Gastrocnemius medialis (tissue), 4 donors: Measurements from ENCODE around the gene GNG11. TPM values are rescaled to one million over a fixed set of nuclear protein-coding genes. Genes with fewer than 3 reads are reported as not detected.
A peak's percentile ranks its signal among the peaks of the same experiment; 100 is the strongest.

Experiments used
- ATAC-seq, 2 donors: fragments of 150-250 bp; one replicate each; pipeline ENCODE4 v1.9.1; 2016
- DNase-seq, 2 donors: peaks; one replicate each; pipeline ENCODE4 v3.0.0-alpha.2; 2019
- H3K27ac ChIP-seq, 4 donors: fragments of 200-600 bp; sonication (generic); 1 replicate in 1 of 4; 2 replicates in 3 of 4; pipeline ENCODE4 v1.5.1; 2016 to 2018; ENCODE audit warnings: mild to moderate bottlenecking in 2 of 4, moderate library complexity in 1 of 4
- H3K27me3 ChIP-seq, 3 donors: fragments of 200-600 bp; sonication (generic) in 2 of 3; 1 replicate in 1 of 3; 2 replicates in 2 of 3; pipeline versions ENCODE4 v1.5.1 to v1.6.0; 2016 to 2019; ENCODE audit warnings: mild to moderate bottlenecking in 1 of 3, moderate library complexity in 1 of 3
- H3K36me3 ChIP-seq, 2 donors: fragments of 200-600 bp; sonication (generic) in 1 of 2; one replicate each; pipeline ENCODE4 v1.5.1; 2017 to 2018
- H3K4me1 ChIP-seq, 2 donors: fragments of 200-600 bp; sonication (generic) in 1 of 2; one replicate each; pipeline ENCODE4 v1.5.1; 2016 to 2017; ENCODE audit warnings: mild to moderate bottlenecking in 2 of 2
- H3K4me3 ChIP-seq, 4 donors: fragments of 200-600 bp; sonication (generic) in 3 of 4; 1 replicate in 1 of 4; 2 replicates in 3 of 4; pipeline ENCODE4 v1.5.1; 2016 to 2019; ENCODE audit warnings: mild to moderate bottlenecking in 2 of 4
- H3K9me3 ChIP-seq, 3 donors: fragments of 200-600 bp; sonication (generic) in 2 of 3; 1 replicate in 1 of 3; 2 replicates in 2 of 3; pipeline ENCODE4 v1.5.1; 2016 to 2019
- POLR2A ChIP-seq, 2 donors: fragments of 450-650 bp; IDR thresholded peaks; one replicate each; pipeline ENCODE4 v1.6.1; 2017; ENCODE audit warnings: antibody characterized with exemption in 2 of 2, mild to moderate bottlenecking in 2 of 2, moderate library complexity in 2 of 2
- in situ Hi-C, 4 donors: fragments of 200-750 bp; cut with MboI; loops; one replicate each; pipeline versions ENCODE4 v1.15.0 to v1.8.0; 2017; ENCODE audit warnings: low sequenced_read_pairs in 4 of 4
- intact Hi-C: fragments of 100-400 bp; cut with DNase I; formaldehyde crosslinking; loops from one replicate; pipeline ENCODE4 v1.15.1; 2023; ENCODE audit warnings: low total_unique reads
- total RNA-seq, 4 donors: library from RNA; depleted of rRNA; stranded (reverse); fragments of >200 nt; gene quantifications; one replicate each; pipeline versions ENCODE4 v1.1.0 to v1.2.3, GENCODE V29; 2016
- TF ChIP-seq, protein P1 (sequence below), 5 experiments: fragments of 450-650 bp in 3 of 5; fragments of 200-600 bp in 2 of 5; sonication (generic) in 2 of 5; IDR thresholded peaks in 4 of 5; conservative IDR thresholded peaks in 1 of 5; 1 replicate in 4 of 5; 2 replicates in 1 of 5; pipeline ENCODE4 v1.5.1; 2016 to 2019; ENCODE audit warnings: antibody characterized with exemption in 5 of 5, mild to moderate bottlenecking in 3 of 5, moderate library complexity in 3 of 5

GNG11 gene
- total RNA-seq, 4 donors from 2014 or later, result 4.6 to 11.4 (median 6.9) TPM

DNA sequence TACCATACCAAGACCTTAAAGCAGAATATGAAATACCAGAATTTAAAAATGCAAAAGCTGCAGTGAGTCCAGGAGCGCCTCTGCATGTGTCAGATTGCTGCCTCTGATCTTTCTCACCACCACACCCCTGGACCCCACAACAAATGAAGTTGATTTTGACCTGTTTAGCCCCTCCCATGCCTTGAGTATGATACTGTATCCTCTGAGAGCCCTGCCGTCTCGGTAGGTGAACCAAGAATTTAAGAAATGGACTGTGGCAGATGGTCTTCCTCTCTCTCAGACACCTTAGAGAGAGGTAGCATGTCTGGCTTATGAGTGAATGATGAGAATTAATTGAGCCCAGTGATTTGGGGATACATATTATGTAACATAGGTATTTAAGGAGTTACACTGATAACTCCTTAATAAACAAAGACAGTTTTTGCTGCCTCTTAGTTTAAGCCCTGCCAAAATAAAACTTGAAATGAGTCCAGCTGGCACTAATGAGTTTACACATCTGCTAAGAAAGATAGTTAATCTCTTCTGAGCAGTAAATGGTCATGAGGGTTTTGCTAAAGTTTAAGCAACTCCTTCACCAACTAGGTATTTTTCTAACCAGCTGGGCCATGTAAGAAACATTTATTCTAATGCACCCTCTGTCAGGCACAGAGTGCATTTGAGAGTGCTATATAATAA is 26.4 kb upstream of the GNG11 start:
- Histone ChIP-seq H3K27me3 (peaks cover 0 to 8% (median 0%) of the 10 kb centered on the region in 3 donors), H3K27ac (no peak overlapping the region), H3K9me3 (no peaks in the 10 kb centered on the region), H3K4me3 (no peak overlapping the region), H3K4me1 (peaks cover 0 to 3% of the 10 kb centered on the region in 2 donors), H3K36me3 (no peaks in the 10 kb centered on the region)
- intact Hi-C loops (no loop called here), in situ Hi-C loops (loop anchor here in 2 of 4 donors (25.0 kb wide), 1 partner anchor 192 kb away; no protein-coding TSS in a partner anchor)
- TF ChIP-seq POLR2A (IDR thresholded peaks at IDR 0.05), result no peak
- TF ChIP-seq, protein P1, sequence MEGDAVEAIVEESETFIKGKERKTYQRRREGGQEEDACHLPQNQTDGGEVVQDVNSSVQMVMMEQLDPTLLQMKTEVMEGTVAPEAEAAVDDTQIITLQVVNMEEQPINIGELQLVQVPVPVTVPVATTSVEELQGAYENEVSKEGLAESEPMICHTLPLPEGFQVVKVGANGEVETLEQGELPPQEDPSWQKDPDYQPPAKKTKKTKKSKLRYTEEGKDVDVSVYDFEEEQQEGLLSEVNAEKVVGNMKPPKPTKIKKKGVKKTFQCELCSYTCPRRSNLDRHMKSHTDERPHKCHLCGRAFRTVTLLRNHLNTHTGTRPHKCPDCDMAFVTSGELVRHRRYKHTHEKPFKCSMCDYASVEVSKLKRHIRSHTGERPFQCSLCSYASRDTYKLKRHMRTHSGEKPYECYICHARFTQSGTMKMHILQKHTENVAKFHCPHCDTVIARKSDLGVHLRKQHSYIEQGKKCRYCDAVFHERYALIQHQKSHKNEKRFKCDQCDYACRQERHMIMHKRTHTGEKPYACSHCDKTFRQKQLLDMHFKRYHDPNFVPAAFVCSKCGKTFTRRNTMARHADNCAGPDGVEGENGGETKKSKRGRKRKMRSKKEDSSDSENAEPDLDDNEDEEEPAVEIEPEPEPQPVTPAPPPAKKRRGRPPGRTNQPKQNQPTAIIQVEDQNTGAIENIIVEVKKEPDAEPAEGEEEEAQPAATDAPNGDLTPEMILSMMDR (IDR thresholded peaks at IDR 0.05 in 4 of 5, conservative IDR thresholded peaks at IDR 0.05 in 1 of 5), result no peak
- DNase-seq (no peak), ATAC-seq (no peak)

DNA sequence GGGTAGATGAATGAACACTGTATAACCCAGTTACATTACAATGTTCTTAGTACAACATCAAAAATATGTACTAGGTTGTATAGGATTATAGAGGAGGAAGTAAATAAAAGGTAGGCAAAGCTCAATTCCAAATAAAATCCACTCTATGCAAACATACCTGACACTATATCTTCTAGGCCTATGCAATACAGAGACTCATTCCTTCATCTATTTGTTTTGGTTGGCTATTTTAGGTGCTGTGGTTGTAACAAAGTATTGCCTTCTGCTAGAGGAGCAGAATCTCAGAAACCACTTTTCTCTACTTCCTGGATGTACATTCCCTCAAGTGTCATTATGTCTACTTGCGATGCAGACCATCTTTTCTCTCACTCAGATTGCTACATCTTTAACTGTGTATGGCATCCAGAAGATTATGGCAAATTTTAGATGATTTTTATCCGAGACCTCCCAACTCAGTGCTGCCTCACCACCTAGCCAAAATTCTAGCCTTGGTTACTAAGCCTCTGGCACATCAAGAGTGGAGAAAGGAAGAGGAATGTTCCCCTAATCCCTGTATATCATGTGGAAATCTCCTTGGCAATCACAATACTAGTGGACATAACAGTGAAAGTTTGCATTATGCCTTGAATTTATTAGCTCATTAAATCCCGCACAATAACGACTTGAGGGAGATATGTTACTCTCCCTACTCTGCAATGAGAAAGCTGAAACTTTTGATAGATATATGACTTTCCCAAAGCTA is 25.5 kb upstream of the GNG11 start:
- intact Hi-C loops, result no loop called here
- Histone ChIP-seq H3K4me3 (no peak overlapping the region), H3K36me3 (no peaks in the 10 kb centered on the region), H3K4me1 (no peaks in the 10 kb centered on the region), H3K27ac (no peak overlapping the region), H3K9me3 (no peaks in the 10 kb centered on the region), H3K27me3 (no peaks in the 10 kb centered on the region)
- DNase-seq (no peak), ATAC-seq (no peak)
- TF ChIP-seq, protein P1 (IDR thresholded peaks at IDR 0.05 in 4 of 5, conservative IDR thresholded peaks at IDR 0.05 in 1 of 5), result no peak
- TF ChIP-seq POLR2A (IDR thresholded peaks at IDR 0.05), result no peak
- in situ Hi-C loops, result loop anchor here in 2 of 4 donors (25.0 kb wide), 1 partner anchor 191 kb away; no protein-coding TSS in a partner anchor

DNA sequence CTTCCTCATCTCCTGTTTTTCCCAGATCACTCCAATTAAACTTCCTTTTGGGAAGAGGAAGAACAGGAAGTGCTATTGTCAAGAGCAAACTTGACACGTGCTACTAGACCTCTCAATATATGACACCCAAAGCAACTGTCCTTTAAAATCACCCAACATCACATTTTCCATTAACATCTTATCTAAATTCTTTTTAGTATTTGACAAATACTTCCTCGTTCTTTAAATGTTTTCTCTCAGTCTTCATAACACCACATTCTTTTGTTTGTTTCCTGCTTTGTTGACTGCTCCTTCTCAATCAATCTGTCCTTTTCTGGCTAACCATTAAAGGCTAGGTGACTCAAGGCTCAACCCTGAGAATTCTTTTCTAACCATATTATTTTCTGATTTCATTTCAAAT is 23.9 kb upstream of the GNG11 start:
- TF ChIP-seq POLR2A (IDR thresholded peaks at IDR 0.05), result no peak
- no peaks in the 10 kb centered on the region for H3K4me1 ChIP-seq
- intact Hi-C loops (no loop called here), in situ Hi-C loops (loop anchor here in 2 of 4 donors (25.0 kb wide), 1 partner anchor 190 kb away; no protein-coding TSS in a partner anchor)
- H3K36me3 ChIP-seq, result no peaks in the 10 kb centered on the region
- H3K27ac ChIP-seq, result no peak overlapping the region
- no peaks in the 10 kb centered on the region for H3K9me3 ChIP-seq
- no peak for DNase-seq
- ATAC-seq, result no peak
- H3K4me3 ChIP-seq, result no peak overlapping the region
- H3K27me3 ChIP-seq, result no peaks in the 10 kb centered on the region

DNA sequence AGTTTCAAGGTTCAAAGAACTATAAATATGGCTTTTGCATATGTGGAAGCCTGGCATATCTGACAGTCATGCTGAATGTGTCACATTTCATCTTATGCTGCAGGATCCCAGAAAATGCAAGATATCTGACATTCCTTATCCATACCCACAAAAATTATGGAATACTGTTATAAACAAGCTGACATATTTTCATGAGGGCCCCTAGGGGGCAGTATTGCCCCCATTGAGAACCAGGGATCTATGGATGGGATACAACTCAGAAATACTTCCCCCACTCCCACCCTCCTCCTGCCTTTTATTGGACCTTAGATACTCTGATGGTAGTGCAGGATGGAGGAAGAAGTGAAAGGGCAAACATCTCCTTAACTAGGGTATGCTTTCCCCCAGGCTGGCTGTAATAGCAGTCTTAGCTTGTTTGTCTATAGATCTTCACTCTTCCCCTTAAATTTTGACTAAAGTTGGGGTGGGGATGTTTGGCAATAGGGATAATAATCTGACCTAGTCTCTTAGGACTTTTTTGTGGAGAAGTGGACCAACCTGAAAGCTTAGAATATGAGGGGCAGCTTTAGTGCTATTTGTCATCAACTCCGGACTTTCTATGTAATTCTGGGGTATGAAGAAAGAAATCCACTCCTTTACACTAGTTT is 18.6 kb upstream of the GNG11 start:
- in situ Hi-C loops, result loop anchor here in 1 of 4 donors (10.0 kb wide), 1 partner anchor 182 kb away; no protein-coding TSS in a partner anchor
- no peak for DNase-seq
- TF ChIP-seq, protein P1 (IDR thresholded peaks at IDR 0.05 in 4 of 5, conservative IDR thresholded peaks at IDR 0.05 in 1 of 5), result peak in 4 of 5 experiments; percentile 43 to 65 (median 48)
- TF ChIP-seq POLR2A (IDR thresholded peaks at IDR 0.05), result no peak
- intact Hi-C loops, result loop anchor here (5.0 kb wide), 1 partner anchor 184 kb away; no protein-coding TSS in a partner anchor
- Histone ChIP-seq H3K36me3 (no peaks in the 10 kb centered on the region), H3K4me1 (no peaks in the 10 kb centered on the region), H3K27ac (no peak overlapping the region), H3K27me3 (no peaks in the 10 kb centered on the region), H3K4me3 (no peak overlapping the region), H3K9me3 (no peaks in the 10 kb centered on the region)
- ATAC-seq, result no peak
